ENCODE measurements around the gene ANKRD28.

The ANKRD28 gene

DNA sequence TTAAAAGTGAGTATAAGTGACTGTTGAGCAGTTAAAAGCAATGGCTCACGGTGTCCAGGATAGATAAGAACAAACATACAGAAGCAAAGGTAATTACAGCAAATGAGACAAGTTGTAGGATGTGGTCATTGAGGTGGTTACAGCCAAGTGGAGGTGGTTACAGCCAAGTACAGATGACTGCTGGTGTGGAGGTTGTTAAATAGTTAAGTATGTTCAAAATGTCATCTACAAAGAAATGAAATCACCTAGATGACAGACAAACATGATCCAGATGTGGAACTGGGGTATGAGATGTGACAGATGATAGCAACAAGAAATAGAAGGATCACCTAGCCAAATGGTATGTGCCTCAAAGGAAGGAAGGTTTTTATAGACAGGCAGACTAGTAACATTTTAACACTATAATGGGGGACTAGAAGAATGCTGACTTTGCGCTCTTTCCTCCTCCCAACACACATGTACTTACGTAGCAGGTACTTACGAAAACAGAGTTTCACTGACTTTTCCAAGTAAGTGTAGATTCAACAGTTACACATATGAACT is 6.8 kb upstream of the ANKRD28 start:
- peak overlapping the region; percentile 16 for H3K27ac ChIP-seq
- DNase-seq (ENCODE audit: low read depth, low spot score): no peak

DNA sequence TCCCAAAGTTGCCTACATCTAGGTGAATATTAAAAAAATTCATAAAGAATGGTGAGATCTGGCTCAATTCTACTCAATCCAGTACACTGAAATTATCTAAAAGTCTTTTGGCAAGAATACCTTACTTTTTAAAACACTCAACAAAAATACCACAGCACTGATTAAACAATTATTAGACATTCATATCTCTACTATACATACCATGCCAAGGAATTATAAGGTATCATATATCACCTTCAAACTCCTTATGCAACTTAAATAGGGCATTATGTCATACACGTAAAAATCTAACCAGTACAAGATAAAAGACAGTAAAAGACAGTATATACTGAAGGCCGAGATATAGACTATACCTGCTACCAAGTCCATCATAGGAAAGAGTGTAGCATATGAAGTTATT is 6.1 kb upstream of the ANKRD28 start:
- DNase-seq (ENCODE audit: low read depth, low spot score): no peak
- no peak overlapping the region for H3K27ac ChIP-seq

DNA sequence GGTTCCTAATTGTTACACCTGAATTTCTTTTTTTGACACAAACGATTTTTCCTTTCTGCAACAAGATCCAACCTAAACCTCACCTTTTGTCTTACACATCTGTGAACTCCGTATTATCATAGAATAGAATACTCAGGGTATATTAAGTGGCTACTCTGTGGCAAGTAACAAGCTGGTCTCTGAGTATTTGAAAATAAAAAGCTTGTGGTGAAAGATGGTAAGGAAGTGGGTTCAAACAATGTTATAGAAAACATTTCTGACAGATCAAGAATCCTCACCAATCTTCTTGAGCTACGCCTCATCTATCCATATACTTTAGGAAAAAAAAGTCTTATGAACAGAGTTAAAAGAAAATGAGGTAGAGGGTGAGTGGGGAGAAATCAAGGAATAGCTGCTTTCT is 3.5 kb upstream of the ANKRD28 start:
- H3K27ac ChIP-seq: no peak overlapping the region
- no peak for DNase-seq (ENCODE audit: low read depth, low spot score)

- no peak for DNase-seq (ENCODE audit: low read depth, low spot score)
These were observed 3.0 kb upstream of the ANKRD28 start for GRCh38 chr3:15800780-15801179.

DNA sequence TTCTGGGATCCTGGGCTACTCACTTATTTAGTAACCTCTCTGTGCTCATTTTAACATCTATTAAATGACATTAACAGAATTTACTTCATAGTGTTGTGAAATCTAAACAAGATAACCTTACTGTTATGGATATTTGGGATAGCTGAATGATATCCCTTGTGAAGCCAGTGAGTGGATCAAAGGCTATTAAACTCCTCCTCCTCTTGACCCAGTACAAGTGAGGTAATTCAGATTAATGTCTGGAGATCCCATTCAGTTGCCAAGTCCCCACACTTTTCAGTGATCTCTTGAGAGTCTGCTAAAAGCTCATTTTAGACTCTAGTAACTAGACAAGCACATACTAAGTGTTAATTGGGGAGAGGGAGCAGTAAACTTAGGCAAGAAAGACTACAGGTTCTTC is 2.5 kb upstream of the ANKRD28 start:
- no peak for DNase-seq (ENCODE audit: low read depth, low spot score)
- no peak overlapping the region for H3K27ac ChIP-seq

More at GRCh38 chr3:15800780-15801179, 3.0 kb upstream of the ANKRD28 start:
- H3K27ac ChIP-seq: no peak overlapping the region

- no peak for DNase-seq (ENCODE audit: low read depth, low spot score)
- peak overlapping the region; percentile 78 for H3K27ac ChIP-seq
These were observed 910 bp upstream of the ANKRD28 start for GRCh38 chr3:15798533-15799245.

- peak; percentile 31 for DNase-seq (ENCODE audit: low read depth, low spot score)
These were observed 773 bp downstream of the ANKRD28 start for GRCh38 chr3:15796771-15797641.

GRCh38 chr3:15796331-15796730 is 1.4 kb downstream of the ANKRD28 start:
- DNase-seq (ENCODE audit: low read depth, low spot score): no peak
- H3K27ac ChIP-seq: peak overlapping the region; percentile 78

More at GRCh38 chr3:15796771-15797641, 773 bp downstream of the ANKRD28 start:
- peak overlapping the region; percentile 78 for H3K27ac ChIP-seq

DNA sequence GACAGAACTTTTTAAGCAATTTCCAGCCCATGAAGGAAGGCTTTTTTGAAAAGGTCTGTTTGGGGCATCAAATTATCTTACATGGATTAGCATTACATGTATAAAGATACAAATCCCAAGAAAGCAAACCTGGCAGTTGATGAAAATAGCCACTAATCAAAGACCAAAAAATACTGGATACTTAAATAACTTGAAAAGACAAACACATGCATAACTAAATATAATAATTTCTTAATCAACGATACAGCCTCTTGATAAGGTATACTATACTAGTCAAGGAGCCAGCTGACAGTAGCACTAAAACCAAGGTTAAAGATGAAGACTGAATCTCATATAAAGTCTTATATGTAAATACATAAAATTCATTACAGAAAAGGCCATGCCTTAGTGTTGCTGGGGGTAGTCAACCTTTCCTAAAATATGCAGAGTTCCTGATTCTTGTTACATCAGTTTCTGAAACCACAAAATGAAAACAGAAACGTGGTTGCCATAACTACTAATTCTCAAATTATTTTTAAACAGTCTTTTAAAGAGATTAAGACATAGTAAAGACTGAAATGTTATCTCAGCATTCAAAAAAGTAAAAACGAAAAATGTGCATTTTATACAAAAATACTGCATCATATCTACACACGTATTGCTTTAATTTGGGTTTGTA is 2.0 kb downstream of the ANKRD28 start:
- peak overlapping the region; percentile 78 for H3K27ac ChIP-seq
- no peak for DNase-seq (ENCODE audit: low read depth, low spot score)

DNA sequence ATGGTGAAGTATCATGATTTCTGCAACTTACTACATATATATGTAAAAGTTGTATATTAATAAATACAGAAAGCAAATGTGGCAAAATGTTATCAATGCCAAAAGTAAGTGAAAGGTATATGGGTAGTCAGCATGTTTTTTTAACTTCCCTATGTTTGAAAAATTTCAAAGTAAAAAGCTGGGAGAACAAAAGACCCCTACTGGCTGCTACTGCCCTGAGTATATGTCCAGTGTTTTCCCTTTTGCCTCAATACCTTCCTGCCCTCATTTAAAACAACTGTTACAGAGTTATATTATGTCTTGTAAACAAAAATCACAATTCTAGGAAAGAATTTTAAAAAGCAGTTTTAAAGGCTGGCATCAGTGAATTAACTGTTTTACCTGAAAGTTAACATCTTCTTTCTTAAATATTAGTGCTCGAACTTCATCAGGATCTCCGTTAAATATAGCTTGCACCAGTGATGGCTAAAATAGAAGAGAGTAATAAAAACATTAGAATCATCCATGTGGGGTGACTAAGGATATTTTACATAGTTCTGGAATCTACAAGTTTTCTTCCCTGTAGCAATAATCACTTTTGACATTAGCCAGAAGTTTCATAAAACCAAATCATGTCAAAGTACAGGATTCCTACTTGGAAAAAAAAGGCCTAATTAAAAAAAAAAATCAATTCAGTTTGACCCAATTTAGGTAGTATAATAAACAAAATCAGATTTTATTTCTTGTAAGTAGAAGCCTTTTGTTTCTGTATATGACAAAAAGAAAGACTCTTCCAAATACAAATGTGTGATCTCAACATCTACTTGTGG is 2.7 kb downstream of the ANKRD28 start:
- peak overlapping the region; percentile 78 for H3K27ac ChIP-seq
- DNase-seq (ENCODE audit: low read depth, low spot score): no peak

DNA sequence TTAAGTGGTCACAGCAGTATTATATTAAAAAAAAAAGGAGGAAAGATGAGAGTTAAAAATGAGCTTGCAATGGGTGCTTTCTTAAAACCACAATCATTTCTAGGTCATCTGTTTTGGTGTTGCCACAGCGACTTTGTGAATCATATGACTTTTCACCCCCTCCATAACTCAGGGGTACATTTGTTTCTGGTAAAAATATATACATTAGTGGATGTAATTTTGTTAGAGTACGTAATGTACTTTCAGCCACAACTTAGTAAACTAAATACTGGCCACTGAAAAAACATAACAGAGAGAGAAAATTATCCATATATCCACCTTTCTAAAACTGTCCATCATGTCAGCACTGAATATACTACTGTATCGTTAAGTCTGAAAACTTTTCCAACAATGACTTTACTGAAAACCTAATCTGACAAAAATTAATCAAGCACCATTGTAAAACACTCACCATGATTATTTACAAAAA is 3.4 kb downstream of the ANKRD28 start:
- H3K27ac ChIP-seq: no peak overlapping the region
- no peak for DNase-seq (ENCODE audit: low read depth, low spot score)

GRCh38 chr3:15791525-15791924 is 6.3 kb downstream of the ANKRD28 start:
- H3K27ac ChIP-seq: no peak overlapping the region
- no peak for DNase-seq (ENCODE audit: low read depth, low spot score)

DNA sequence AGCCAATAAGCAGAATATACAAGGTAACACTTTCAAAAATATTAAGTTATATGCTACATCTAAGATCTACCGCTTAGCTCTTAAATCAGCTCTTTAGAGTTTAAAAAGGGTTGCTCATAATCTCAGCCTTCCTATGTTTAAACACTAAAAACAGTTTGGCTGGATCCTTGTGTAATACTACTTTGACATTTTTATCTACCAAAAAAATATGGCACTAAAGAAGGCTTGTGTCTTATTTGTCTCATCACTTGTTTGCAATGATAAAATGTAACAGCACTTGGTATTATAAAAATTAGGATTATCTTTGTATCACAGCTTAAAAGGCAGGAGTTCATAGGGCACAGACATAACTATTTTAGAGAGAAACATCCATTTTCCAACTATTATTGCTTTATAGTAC is 9.8 kb downstream of the ANKRD28 start:
- no peak for DNase-seq (ENCODE audit: low read depth, low spot score)
- no peak overlapping the region for H3K27ac ChIP-seq

- no peak overlapping the region for H3K27ac ChIP-seq
- no peak for DNase-seq (ENCODE audit: low read depth, low spot score)
These were observed 10.3 kb downstream of the ANKRD28 start for GRCh38 chr3:15787526-15787925.

DNA sequence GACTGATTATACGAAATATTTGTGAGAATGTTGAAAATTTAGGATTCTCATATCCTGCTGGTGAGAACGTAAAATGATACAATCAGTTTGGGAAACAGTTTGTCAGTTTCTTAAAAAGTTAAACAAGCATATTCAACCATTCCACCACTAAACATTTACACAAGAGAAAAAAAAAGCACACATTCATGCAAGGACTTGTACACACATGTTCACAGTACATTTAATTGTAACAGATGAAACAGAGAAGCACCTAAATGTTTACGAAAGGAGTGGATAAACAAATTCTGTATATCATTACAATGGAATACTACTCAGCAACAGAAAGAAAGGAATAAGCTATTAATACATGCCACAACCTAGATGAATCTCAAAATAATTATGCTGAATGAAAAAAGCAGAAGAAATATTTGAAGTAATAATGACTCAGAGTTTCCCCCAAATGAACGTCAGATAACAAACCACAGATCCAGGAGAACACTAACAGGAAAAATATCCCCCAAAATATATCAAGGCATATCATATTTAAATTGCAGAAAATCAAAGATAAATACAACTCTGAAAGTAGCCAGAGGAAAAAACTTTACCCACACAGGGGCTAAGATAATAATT is 14.3 kb downstream of the ANKRD28 start:
- DNase-seq (ENCODE audit: low read depth, low spot score): no peak
- peak overlapping the region; percentile 58 for H3K27ac ChIP-seq

DNA sequence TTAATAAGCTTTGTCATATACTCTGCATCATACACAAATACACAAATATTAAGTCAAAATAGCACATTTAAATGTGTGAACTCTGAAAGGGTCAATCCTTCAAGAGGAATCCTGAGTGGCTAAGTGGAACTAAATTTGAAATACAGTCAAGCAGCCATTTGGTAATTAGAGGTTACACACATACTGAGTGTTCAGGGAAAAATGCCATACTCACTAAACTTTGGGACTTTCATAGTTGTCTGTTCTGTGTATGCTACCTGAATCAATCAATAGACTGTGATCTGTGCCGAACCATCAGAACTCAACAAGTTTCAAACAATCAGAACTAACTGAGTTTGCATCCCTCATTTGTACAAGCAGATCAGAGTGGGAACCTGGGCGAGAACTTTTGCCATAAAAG is 15.3 kb downstream of the ANKRD28 start:
- no peak for DNase-seq (ENCODE audit: low read depth, low spot score)
- peak overlapping the region; percentile 58 for H3K27ac ChIP-seq

DNA sequence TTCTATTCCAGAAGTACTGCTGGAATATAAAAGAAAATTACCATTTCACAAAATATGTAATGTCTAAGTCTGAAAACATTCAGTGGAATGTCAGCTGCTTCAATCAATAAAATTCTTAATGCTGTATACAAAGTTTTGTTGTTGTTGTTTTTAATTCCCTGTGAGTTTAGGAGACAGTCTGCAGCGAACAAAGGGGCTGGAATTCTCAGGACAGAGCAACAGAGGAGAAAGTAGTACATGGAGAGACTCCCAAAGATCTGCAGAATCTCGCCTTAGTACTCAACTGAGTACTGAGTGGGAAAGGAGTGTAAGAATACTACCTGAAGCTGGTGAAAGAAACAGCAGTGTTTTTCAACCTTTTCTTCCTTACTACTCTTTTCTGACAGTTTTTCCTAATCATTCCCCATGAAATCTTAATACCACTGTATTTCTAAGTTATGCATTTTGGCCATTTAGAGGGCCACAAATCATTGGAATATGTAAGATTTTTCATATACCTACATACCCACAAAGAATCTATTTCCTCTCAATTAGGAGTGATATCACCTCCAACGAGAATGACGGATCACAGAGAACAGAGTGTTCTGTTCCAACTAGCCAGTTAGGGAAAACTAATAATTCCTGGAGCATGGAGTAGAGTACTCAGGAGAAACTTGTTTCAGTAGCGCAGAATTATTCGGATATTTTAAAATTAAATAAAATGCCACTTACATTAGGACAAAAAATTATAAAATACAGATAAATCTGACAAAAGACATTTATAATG is 16.0 kb downstream of the ANKRD28 start:
- peak overlapping the region; percentile 58 for H3K27ac ChIP-seq
- DNase-seq (ENCODE audit: low read depth, low spot score): no peak

GRCh38 chr3:15781131-15781530 is 16.6 kb downstream of the ANKRD28 start:
- H3K27ac ChIP-seq: peak overlapping the region; percentile 58
- DNase-seq (ENCODE audit: low read depth, low spot score): no peak

GRCh38 chr3:15779111-15779510 is 18.7 kb downstream of the ANKRD28 start:
- peak overlapping the region; percentile 47 for H3K27ac ChIP-seq

More at GRCh38 chr3:15779111-15779510, 18.7 kb downstream of the ANKRD28 start:
- DNase-seq (ENCODE audit: low read depth, low spot score): no peak
